Measurements from ENCODE around the gene CYLD.
A peak's percentile ranks its signal among the peaks of the same experiment; 100 is the strongest.

The CYLD gene

DNA sequence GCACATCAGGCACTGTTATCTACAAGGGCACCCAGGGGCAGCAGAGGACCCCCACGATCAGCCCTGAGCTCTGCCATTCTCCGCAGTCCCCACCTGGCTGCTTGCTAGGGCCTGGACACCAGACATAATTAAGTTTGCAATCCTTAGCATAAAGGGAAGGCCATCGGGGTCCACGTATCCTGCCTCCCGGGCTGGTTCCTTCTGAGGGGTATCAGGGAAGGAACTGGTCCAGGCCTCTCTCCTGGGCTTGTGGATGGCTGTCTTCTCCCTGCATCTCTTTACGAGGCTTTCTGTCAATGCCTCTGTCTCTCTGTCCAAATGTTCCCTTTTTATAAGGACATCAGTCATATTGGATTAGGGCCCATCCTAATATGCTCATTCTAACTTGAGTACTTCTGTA lies 77.8 kb downstream of the CYLD start:
- DNase-seq (ENCODE audit: low spot score): peak; percentile 23

DNA sequence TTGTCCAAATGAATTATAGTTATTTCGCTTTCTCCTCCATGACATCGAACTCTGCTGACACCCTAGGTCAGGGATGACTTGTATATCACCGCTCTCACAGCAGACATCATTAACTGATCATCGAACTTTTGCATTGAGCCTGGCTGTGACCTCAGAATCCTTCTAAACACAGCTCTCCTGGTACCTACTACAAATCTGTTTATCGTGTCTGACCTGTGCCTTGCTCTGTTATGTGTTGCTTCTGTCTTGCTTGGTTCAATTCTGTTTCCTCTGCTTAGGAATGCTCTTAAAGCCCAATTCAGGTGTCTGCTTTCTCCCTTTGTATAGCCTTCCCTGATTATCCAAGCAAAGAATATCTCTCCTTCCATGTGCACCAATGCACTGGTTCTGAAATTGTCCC lies 78.3 kb downstream of the CYLD start:
- DNase-seq (ENCODE audit: low spot score): peak; percentile 10

DNA sequence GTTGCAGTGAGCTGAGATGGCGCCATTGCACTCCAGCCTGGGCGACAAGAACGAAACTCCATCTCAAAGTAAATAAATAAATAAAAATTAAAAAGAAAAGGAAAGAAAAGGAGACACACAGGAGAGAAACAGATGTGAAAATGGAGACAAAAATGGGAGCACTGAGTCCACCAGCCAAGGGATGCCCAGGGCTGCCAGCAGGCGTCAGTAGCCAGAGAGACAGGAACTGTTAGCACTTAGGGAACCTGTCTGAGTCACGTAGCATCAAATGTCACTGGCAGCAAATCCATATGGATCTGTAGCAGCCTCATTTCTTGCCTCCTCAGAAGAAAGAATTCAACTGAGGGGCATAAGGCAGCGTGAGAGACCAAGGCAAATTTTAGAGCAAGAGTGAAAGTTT lies 79.7 kb downstream of the CYLD start:
- DNase-seq (ENCODE audit: low spot score): peak; percentile 26

DNA sequence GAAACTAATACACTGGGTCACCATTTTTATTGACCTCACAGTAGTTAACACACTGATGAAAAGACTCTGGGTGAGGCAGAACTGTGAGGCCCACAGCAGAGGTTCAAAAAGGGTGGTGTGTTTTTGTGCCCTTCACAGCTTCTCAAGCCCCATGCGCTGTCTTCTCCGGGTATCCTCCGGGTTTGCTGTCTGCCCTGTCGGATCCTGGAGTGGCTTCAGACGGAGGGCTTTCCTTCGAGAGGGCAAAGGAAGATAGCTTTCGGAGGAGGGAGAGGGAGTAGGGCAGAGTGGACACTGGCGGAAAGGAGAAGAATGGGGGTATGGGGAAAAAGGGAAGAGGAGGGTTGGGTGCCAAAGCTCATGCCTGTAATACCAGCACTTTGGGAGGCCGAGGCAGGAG lies 80.8 kb downstream of the CYLD start:
- DNase-seq (ENCODE audit: low spot score): no peak

DNA sequence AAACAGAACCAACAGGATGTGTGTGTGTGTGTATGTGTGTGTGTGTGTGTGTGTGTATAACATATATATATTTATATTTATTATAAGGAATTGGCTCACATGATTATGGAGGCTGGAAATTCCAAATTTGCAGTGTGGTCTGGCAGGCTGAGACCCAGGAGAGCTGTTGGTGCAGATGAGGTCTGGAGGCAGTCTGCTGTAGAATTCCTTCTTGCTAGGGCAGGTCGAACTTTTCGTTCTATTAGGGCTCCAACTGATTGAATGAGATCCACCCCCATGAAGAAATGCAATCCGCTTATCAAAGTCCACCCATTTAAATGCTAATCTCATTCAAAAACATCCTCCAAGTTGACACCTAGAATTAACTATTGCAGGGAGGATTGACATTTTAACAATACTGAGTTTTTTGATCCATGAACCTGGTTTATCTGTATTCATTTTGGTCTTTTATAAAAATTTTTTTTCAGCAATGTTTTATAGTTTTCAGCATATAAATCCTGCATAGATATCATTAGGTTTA lies 85.0 kb downstream of the CYLD start:
- no peak for DNase-seq (ENCODE audit: low spot score)

DNA sequence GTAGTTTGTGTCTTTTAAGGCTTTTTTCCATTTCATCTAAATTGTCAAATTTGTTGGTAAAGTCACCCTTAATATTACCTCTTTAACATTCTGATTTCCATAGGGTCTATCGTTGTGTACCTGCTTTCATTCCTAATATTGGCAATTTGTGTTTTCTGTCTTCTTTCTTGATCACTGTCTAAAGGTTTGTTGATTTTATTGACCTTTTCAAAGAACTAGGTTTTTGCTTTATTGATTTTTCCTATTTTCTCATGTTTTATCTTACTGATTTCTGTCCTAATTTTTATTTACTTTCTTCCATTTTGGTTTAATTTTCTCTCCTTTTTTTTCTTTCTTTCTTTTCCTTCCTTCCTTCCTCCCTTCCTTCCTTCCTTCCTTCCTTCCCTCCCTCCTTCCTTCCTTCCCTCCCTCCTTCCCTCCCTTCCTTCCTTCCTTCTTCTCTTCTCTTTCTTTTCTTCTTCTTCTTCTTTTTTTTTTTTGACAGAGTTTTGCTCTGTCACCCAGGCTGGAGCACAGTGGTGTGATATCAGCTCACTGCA lies 86.3 kb downstream of the CYLD start:
- DNase-seq (ENCODE audit: low spot score): no peak

DNA sequence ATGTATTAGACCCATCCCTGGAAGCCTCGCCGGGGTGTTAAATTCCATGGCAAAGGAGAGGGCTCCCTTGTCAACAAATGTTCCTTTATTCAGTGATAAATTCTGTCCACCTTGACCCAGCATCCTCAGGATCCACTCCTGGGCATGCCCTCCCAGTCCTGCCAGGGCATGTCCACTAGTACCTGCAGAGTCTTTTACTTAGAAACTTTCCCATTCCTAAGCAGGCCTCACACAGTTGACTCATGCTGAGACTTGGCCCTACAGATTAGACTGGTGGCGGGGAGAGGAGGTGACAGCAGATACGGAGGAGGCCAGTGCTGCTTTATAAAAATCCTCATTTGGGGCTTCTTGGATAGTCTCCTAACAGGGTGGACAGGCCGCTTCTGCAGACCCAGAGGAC lies 88.8 kb downstream of the CYLD start:
- DNase-seq (ENCODE audit: low spot score): peak; percentile 16

DNA sequence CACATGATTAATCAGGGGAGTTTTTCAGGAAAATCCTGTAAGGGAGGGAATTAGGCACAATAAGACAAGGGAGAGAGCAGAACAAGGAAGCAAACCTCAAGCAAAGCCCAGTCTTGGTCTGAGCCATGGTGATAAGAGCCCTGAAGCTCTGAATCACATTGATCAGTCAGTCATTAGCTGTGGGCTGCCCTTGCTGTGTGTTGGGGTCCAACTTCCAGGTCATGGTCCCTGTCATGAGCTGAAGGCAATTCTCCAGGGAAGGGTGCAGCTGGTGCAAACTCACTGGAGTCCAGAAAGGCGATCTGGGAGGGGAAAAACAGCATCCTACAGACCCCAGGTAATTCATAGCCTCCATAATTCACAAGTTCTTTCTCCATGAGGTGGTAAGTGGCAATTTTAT lies 89.9 kb downstream of the CYLD start:
- peak; percentile 12 for DNase-seq (ENCODE audit: low spot score)

DNA sequence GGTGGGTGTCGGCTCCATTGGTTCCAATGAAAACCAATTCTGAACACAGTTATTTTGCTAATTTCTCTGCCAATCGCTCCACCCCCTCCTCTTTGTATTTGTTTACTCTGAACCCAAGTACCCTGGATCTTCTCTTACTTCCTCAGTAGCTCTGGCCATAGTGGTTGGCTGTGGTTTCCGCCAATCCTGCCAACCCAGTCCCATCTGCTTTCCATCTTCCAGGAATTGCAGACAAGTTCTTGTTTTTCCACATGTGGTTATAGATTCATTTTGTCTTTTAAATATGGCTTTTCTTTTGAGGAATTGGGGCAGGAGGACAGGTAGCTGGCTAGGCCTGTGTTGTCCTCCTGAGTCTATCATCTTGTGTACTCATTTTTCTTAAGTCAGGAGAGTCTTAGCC lies 92.0 kb downstream of the CYLD start:
- DNase-seq (ENCODE audit: low spot score): peak; percentile 18

DNA sequence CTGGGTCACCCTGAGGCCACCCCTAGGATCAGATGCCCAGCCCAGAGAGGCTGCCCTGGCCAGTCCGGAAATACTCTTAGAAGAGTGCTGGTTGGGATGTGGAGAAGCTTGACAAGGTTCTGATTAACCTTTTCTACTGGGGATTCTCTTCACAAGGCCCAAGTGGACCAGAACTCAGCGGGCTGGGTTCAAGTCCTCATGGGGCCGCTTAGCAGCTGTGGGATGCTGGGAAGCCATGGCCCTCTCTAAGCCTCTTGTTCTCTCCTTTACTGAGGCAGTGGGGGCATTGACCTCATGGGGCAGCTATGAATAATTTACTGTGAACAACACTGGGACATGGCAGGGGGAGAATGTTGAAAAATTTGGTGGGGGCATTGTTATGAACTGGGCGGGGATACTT lies 92.8 kb downstream of the CYLD start:
- DNase-seq (ENCODE audit: low spot score): peak; percentile 24

DNA sequence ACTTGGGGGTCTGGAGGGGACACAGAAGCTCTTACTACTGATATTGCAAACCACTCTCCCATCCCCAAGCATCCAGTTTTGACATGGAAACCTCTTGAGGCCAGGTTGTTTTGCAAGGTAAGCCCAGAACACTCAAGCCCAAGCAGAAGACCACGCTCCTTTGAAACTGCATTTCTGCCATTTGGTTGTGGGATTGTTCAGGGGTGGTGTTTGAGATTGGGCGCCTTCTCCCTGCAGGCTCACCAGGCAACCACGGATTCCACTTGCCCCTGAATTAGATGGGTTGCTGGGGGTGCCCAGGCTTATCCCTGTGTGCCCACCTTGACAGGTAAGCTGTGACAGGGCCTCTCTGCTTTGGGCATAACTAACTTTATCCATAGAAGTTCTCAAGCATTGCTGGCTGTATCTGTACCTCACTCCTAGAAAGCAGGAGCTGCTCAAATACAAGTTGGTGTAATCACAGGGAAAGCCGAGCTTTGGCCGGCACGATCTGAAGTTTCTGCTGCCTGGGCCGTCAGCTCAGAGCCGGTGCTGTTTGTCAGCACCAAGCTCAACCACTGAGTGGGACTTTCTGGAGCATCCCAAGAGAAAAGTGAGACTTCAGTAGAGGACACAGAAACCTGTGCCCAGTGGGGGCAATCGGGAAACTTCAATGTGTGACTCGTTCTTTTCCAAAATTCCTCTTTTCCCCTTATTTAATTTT lies 93.6 kb downstream of the CYLD start:
- DNase-seq (ENCODE audit: low spot score): peak; percentile 29

DNA sequence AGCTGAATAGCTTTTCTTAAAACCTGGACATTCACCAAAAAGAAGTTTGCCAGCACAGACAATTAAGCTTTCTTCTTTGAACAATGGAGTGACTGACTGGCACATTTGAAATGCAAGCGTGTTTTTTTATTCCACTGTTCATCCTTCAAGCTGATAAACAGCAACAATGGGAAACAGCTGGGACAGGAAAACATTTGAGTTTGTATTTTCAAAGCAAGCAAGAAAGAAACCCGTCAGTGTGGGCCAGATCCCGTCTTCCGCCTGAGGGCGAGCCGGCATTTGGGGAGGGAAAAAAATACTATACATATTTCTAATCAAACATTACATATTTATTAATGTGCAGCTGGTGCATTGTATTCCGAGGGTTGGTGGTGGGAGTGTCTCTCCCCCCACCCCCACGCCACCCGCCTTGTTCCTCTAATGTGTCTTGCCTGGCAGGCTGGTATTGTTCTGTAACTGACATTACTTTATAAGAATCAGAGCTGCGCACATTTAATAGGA lies 94.3 kb downstream of the CYLD start:
- peak; percentile 26 for DNase-seq (ENCODE audit: low spot score)

DNA sequence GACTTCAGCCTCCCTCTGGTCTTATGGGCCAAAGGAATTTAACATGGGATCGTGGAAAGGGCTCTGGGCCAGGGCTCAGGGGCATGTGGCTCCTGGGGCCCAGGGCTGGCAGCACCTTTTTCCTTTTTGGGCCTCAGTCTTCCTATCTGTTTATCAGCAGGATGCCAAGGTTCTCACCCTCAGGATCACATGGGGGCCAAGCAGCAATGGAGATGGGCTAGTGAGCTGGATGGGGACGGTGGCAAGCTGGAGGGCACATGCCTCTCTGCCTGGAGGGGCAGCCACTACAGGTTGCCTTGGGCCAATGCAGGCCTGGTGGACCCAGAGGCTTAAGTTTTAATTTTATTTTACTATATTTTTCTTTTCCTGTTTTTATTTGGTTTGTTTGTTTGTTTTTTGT lies 95.4 kb downstream of the CYLD start:
- DNase-seq (ENCODE audit: low spot score): peak; percentile 6

DNA sequence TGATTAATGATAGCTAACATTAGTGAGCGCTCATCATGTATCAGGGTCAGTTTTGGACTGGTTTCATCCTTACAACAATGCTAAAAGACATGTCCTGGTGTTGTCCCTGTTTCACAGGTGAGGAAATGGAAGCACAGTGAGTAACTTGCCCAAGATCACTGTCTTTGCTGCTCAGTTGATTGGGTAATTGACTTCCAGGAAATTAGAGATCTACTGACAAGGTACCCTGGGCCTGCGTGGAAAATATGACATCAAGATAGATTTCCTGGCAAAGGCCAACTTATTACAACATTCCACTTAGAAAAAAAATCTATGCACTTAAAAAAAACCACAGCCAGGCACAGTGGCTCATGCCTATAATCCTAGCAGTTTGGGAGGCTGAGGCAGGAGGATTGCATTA lies 96.3 kb downstream of the CYLD start:
- no peak for DNase-seq (ENCODE audit: low spot score)

DNA sequence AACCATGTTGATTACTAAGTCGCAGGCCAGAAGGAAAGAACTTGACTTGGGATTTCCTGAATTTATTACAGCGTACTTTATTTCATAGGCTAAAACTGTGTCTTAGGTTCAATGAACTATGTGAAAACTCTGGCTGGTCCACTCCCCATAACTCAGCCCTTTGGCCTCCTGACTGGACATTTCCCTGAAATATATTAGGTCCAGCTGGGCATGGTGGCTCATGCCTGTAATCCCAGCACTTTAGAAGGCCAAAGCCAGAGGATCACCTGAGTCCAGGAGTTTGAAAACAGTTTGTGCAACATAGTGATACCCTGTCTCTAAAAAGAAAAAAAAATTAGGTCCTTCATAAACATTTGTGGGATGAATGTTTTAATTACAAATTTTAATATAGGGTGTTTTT lies 97.0 kb downstream of the CYLD start:
- DNase-seq (ENCODE audit: low spot score): peak; percentile 3

DNA sequence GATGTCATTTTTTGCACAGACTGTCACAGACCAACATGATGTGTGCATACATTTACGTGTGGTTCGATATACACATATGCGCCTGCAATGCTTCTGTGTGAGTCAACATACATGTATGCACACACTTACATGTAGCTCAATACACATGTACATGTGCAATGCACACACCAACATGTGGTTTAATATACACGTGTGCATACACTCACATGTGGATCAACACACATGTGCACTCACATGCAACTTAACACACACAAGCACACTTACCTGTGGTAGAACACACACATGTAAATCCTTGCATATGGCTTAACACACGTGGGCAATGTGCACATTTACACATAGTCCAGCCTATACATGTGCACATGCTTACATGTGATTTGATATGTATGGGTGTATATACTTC lies 97.5 kb downstream of the CYLD start:
- peak; percentile 11 for DNase-seq (ENCODE audit: low spot score)

DNA sequence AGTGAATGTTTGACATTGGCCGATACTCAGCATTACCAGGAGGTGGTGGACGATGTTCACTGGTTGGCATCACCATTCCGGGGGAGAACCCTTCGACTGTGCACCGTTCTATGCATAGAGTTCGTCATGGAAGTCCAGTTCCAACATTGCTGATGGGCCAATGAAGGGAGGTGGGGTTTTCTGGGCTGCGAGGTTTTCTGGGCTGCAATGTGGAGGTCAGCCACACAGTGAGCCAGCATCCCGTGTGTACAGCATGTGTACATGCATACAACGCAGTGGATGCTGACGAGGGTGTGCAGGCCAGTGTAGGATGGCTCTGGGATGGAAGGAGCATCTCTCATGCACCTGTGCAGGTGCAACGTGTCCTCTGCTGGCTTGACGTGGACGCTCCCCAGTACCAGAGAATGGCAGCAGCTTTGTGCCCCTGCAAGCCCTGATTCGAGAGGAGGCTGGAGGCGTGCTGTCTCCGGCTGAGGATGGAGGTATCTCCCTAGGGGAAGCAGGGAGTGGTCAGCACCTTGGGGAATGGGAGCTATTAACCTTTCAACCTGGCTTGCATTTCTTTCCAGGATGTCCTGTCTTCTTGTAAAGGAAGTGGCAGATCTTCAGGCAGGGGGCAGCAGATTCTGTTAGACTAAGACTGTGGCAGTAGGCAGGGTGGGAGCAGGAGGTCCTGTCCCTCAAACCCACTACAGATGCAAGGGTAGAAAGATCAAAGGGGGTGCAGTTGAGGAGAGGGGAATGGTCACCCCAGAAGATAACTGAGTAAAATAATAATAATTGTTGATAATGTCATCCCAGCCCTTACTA lies 98.2 kb downstream of the CYLD start:
- DNase-seq (ENCODE audit: low spot score): peak; percentile 38

DNA sequence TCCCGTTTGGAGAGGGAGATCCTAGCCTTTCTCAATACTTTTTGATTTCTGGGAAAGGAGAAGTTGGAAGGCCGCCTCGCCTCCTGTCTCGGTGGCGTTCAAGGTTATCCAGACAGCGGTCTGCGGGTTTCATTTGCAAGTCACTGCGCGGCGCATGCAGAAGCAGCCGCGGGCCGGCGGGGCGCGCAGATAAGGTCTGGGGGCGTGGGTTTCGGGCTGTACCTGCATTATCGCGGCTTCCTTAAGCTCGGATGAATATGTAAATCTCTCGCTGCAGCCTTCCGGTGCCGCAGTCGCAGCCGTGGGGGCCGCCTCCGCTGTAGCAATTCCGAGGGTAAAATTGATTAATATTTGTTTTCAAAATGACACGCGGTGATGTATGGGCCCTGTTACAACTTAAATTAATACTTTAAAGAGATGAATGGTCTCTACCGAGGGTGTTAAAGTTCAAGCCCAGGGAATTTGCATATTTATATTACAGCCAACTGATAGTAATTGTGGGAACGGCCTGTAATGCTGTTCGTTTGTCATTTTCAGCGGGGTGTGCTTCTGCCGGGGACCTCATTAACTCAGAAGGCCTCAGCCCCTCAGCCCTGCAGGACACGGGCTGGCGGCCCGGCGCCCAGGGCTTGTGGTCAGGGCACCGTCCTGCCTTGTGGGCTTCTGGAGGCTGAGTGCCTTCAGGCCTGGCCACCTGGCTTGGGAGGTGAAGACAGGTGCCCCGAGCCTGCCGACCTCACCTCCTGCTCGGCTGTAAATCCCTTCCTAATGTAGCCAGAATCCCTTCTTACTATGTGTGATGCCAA lies 99.4 kb downstream of the CYLD start:
- DNase-seq (ENCODE audit: low spot score): peak; percentile 44

DNA sequence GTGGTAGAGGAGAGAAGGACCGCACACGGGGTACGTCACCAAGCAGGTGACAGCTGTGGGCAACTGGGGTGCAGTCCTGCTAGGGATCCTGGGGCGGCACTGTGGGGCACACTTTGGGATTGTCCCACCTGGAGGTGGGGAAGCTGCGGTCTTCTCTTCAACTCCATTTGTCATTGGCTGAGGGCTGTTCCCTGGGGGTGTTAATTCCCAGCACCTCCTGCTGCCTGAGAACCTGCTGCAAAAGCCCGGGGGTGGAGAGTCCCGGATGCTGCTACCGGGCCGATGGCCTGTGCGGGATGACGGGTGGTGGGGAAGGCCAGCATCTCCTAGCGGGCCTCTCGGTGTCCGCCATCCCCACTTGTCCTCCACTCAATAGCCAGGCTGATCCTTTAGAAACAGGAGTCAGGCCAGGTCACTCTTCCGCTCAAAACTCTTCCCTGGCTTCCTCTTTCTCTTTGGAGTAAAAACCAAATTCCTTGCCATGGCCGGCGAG lies 100.2 kb downstream of the CYLD start:
- peak; percentile 34 for DNase-seq (ENCODE audit: low spot score)

DNA sequence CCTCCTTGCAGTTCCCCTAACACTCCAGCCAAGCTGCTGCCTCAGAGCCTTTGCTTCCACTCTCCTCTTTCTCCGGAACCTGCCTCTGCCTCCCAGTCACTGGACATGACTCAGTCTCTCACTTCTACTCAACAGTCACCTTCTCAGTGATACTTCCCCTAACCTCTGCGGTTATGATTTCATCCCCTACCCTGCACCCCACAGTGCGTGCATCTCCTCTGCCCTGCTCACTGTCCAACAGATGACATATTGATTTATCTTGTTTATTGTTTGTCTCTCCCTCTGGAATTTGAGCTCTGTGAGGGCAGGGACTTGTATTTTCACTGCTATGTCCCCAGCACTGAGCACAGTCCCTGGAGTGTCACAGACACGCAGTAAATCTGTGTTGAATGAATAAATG lies 100.7 kb downstream of the CYLD start:
- peak; percentile 31 for DNase-seq (ENCODE audit: low spot score)

DNA sequence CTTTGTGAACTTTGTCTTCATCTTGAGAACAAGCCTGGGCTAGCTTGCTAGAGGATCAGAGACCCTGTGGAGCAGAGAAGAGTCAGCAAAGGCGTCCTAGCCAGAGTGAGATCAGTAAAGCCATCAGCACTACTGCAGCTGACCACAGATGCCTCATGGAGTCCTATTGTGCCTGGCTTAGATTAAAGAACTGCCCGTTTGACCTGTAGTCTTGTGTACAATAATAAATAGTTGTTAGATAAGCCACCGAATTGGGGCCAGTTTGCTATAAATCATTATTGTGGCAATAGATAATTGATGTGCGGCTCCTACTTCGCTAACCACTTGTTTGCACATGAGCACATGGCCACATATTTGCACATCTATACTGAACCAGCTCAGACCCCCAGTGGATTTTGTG lies 103.0 kb downstream of the CYLD start:
- peak; percentile 32 for DNase-seq (ENCODE audit: low spot score)

DNA sequence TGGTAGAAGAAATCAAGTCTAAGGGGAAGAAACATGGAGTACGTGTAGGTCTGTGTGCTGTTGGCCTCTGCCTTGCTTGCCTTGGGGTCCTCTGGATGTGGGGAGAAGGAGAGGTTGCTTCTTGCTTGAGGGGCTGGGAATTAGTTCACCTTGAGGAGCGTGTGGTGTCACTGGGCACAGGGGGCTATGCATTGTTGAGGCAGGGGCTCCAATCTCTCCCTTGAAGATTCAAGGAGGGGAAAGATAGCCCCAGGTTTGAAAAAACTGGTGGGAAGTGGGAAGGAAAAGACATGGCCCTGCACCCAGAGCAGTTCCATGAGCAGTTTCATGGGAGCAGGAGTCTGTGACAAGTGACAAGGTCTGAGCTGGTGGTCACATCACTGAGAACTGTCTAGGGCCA lies 103.4 kb downstream of the CYLD start:
- no peak for DNase-seq (ENCODE audit: low spot score)
